Keratinocyte (primary cell): ENCODE data around the gene IGFALS. TPM values are rescaled to one million over a fixed set of nuclear protein-coding genes. Genes with fewer than 3 reads are reported as not detected.
A peak's percentile ranks its signal among the peaks of the same experiment; 100 is the strongest.

Source experiments
- DNase-seq: peaks from one replicate; pipeline ENCODE4 v3.0.0-alpha.2; 2011; ENCODE audit warnings: low read depth, missing footprints, low spot score
- FAIRE-seq: peaks from 2 replicates; lab custom pipeline; 2011; peaks lifted over from hg19 to GRCh38; lab: Jason Lieb, UNC
- H2AFZ ChIP-seq: 2 replicates; pipeline ENCODE4 v1.6.0; 2012; ENCODE audit warnings: low read length, control low read depth, inconsistent platforms; ENCODE audit not compliant: control insufficient read depth
- H3K27ac ChIP-seq: 2 replicates; pipeline ENCODE4 v1.5.1; 2011; ENCODE audit warnings: low read length; ENCODE audit not compliant: control insufficient read depth, insufficient read depth
- H3K27me3 ChIP-seq: 3 replicates; pipeline ENCODE4 v1.6.0; 2011; ENCODE audit warnings: low read length; ENCODE audit not compliant: control insufficient read depth, insufficient read depth; ENCODE audit errors: extremely low read depth
- H3K36me3 ChIP-seq, 2 experiments: 2 replicates in 1 of 2; 3 replicates in 1 of 2; pipeline ENCODE4 v1.5.1; 2011; ENCODE audit warnings: low read length in 2 of 2, mild to moderate bottlenecking in 1 of 2; ENCODE audit not compliant: control insufficient read depth in 2 of 2, insufficient read depth in 2 of 2; ENCODE audit errors: extremely low read depth in 1 of 2
- H3K4me1 ChIP-seq: 3 replicates; pipeline ENCODE4 v1.5.1; 2011; ENCODE audit warnings: low read length; ENCODE audit not compliant: control insufficient read depth, insufficient read depth; ENCODE audit errors: extremely low read depth
- H3K4me2 ChIP-seq: 3 replicates; pipeline ENCODE4 v1.6.0; 2011; ENCODE audit warnings: low read depth, low read length; ENCODE audit not compliant: control insufficient read depth, insufficient read depth; ENCODE audit errors: extremely low read depth
- H3K4me3 ChIP-seq, 3 experiments: fragments of 200-600 bp in 1 of 3; sonication (generic) in 1 of 3; 2 replicates in 2 of 3; 3 replicates in 1 of 3; pipeline ENCODE4 v1.5.1; 2011 to 2016; ENCODE audit warnings: low read length in 3 of 3, mild to moderate bottlenecking in 3 of 3, control low read depth in 2 of 3, inconsistent platforms in 1 of 3, low read depth in 1 of 3, mixed read lengths in 1 of 3, mixed run types in 1 of 3, moderate library complexity in 1 of 3; ENCODE audit not compliant: control insufficient read depth in 2 of 3, insufficient read depth in 2 of 3; ENCODE audit errors: extremely low read depth in 1 of 3
- H3K79me2 ChIP-seq: 2 replicates; pipeline ENCODE4 v1.6.0; 2012; ENCODE audit warnings: low read length; ENCODE audit not compliant: control insufficient read depth, insufficient read depth
- H3K9ac ChIP-seq: 3 replicates; pipeline ENCODE4 v1.6.0; 2011; ENCODE audit warnings: low read length; ENCODE audit not compliant: control insufficient read depth, insufficient read depth; ENCODE audit errors: extremely low read depth
- H3K9me1 ChIP-seq: 3 replicates; pipeline ENCODE4 v1.6.0; 2011; ENCODE audit warnings: low read length; ENCODE audit not compliant: control insufficient read depth, insufficient read depth; ENCODE audit errors: extremely low read depth
- H3K9me3 ChIP-seq: 2 replicates; pipeline ENCODE4 v1.5.1; 2012; ENCODE audit warnings: low read depth, low read length; ENCODE audit not compliant: control insufficient read depth
- H4K20me1 ChIP-seq: 3 replicates; pipeline ENCODE4 v1.6.0; 2011; ENCODE audit warnings: low read length; ENCODE audit not compliant: control insufficient read depth, insufficient read depth; ENCODE audit errors: extremely low read depth
- CTCF ChIP-seq, 3 experiments: IDR thresholded peaks in 1 of 3; conservative IDR thresholded peaks in 1 of 3; optimal IDR thresholded peaks in 1 of 3; 2 replicates in 2 of 3; 3 replicates in 1 of 3; pipeline versions ENCODE3 to v1.5.1; 2011; ENCODE audit warnings: low read length in 3 of 3, mild to moderate bottlenecking in 3 of 3, moderate library complexity in 2 of 3, control low read depth in 1 of 3, inconsistent platforms in 1 of 3; ENCODE audit not compliant: insufficient read depth in 2 of 3; ENCODE audit errors: extremely low read depth in 1 of 3
- EZH2 ChIP-seq: IDR thresholded peaks from one replicate; pipeline ENCODE4 v1.6.1; 2012; ENCODE audit warnings: inconsistent platforms, mild to moderate bottlenecking, low read length, moderate library complexity
- dilution Hi-C: fragments of 300-500 bp; cut with MboI; formaldehyde crosslinking; loops from one replicate; pipeline ENCODE4 v1.7.0; 2020; ENCODE audit warnings: low sequenced_read_pairs; ENCODE audit not compliant: extremely low pct_ligation_motif_present
- polyA plus RNA-seq, 5 experiments: library from polyadenylated mRNA; depleted of rRNA in 3 of 5; stranded (reverse) in 3 of 5; stranded (forward) in 1 of 5; unstranded in 1 of 5; fragments of >200 nt; gene quantifications; 1 replicate in 1 of 5; 2 replicates in 3 of 5; 3 replicates in 1 of 5; pipeline versions ENCODE4 v1.2.1 to v1.2.3, GENCODE V29; 2011 to 2012; ENCODE audit warnings: missing spikeins in 2 of 5, low read depth in 1 of 5, low replicate concordance in 1 of 5

IGFALS gene
- polyA plus RNA-seq, 1 donor (not counting 4 experiments of a cell fraction or from before 2014, with no cell fraction given) = not detected

- H3K27me3 ChIP-seq = no peaks in the 10 kb centered on the region
- FAIRE-seq (no peak), DNase-seq (no peak)
- peaks cover 19% of the 10 kb centered on the region for H3K4me1 ChIP-seq
- H3K4me3 ChIP-seq = no peak overlapping the region
- no peaks in the 10 kb centered on the region for H3K79me2 ChIP-seq
- peaks cover 9 to 23% of the 10 kb centered on the region in 2 experiments for H3K36me3 ChIP-seq
- peak overlapping the region; percentile 78 for H3K27ac ChIP-seq
- peak overlapping the region; percentile 64 for H3K9ac ChIP-seq
- H3K4me2 ChIP-seq = no peak overlapping the region
- H3K9me1 ChIP-seq = peaks cover 2% of the 10 kb centered on the region
- H4K20me1 ChIP-seq = no peaks in the 10 kb centered on the region
- no peaks in the 10 kb centered on the region for H3K9me3 ChIP-seq
- TF ChIP-seq EZH2 (no peak), CTCF (optimal IDR thresholded peaks at IDR 0.05 in 1 of 3, IDR thresholded peaks at IDR 0.05 in 1 of 3, conservative IDR thresholded peaks at IDR 0.05 in 1 of 3; ENCODE audit: extremely low read depth in 1 of 3, insufficient read depth in 2 of 3, low read length in 3 of 3) (no peak)
- dilution Hi-C loops = no loop called here
- no peak overlapping the region for H2AFZ ChIP-seq
These were observed 39.3 kb downstream of the IGFALS start for GRCh38 chr16:1754204-1754603.

GRCh38 chr16:1752853-1753252 is 40.7 kb downstream of the IGFALS start:
- H3K9ac ChIP-seq = no peak overlapping the region
- no peaks in the 10 kb centered on the region for H3K79me2 ChIP-seq
- FAIRE-seq = no peak
- peaks cover 19% of the 10 kb centered on the region for H3K4me1 ChIP-seq
- H3K27ac ChIP-seq = no peak overlapping the region
- TF ChIP-seq CTCF (optimal IDR thresholded peaks at IDR 0.05 in 1 of 3, IDR thresholded peaks at IDR 0.05 in 1 of 3, conservative IDR thresholded peaks at IDR 0.05 in 1 of 3; ENCODE audit: extremely low read depth in 1 of 3, insufficient read depth in 2 of 3, low read length in 3 of 3) (no peak), EZH2 (no peak)
- H2AFZ ChIP-seq = no peak overlapping the region
- H3K9me3 ChIP-seq = no peaks in the 10 kb centered on the region
- H3K4me3 ChIP-seq = no peak overlapping the region
- H4K20me1 ChIP-seq = no peaks in the 10 kb centered on the region
- DNase-seq = no peak
- peaks cover 2% of the 10 kb centered on the region for H3K9me1 ChIP-seq
- no peaks in the 10 kb centered on the region for H3K27me3 ChIP-seq
- no peak overlapping the region for H3K4me2 ChIP-seq
- peaks cover 14 to 31% of the 10 kb centered on the region in 2 experiments for H3K36me3 ChIP-seq
- dilution Hi-C loops = no loop called here
